GM13976 (cell line): ENCODE results near the gene CD93.

Source experiments
- DNase-seq: peaks from one replicate; pipeline ENCODE4 v3.0.0; 2012; ENCODE audit warnings: low spot score
- CTCF ChIP-seq: IDR thresholded peaks from 2 replicates; pipeline ENCODE4 v1.5.1; 2012; ENCODE audit warnings: borderline replicate concordance, mild to moderate bottlenecking; ENCODE audit not compliant: insufficient read depth; ENCODE audit errors: extremely low read depth, missing control alignments, control extremely low read depth
- in situ Hi-C: fragments of 300-500 bp; cut with MboI; formaldehyde crosslinking; loops from one replicate; pipeline ENCODE4 v1.12.0; 2022; ENCODE audit warnings: low sequenced_read_pairs, mixed read lengths, inconsistent platforms; ENCODE audit not compliant: unreplicated experiment

Gene CD93

GRCh38 chr20:23108871-23109270 lies 22.7 kb upstream of the CD93 start:
- no peak for DNase-seq
- no peak for TF ChIP-seq CTCF
- in situ Hi-C loops: no loop called here

- in situ Hi-C loops: no loop called here
- no peak for DNase-seq
- no peak for TF ChIP-seq CTCF
Measured at GRCh38 chr20:23107466-23107865, 21.3 kb upstream of the CD93 start.

DNA sequence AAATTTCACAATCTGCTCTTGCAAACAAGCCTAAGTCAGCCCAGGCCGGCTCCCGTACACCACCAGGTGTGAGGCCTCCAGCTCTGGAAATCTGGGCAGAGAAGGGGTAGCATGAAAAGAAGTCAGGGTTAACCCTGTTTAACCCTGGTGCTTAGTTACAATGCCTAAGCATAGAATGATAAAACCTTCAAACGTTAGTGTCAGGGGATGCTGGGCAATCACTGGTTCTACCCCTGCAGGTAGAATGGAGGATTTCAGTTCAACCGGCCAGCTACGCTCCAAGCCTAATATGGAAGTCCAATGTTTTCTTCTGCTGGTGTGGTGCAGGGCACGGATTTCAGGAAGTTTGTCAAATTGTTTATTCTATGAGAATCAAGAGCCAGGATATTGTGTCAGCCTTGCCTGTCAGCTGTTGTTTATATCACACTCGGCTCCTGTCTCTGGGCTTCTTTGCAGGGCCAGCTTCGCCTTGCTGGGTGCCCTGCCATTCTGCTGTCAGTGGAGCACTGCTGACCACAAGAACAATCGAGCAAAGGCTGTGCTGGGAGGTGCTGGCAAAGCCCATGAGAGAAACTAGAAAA lies 20.2 kb upstream of the CD93 start:
- no peak for TF ChIP-seq CTCF
- DNase-seq: no peak
- in situ Hi-C loops: no loop called here

DNA sequence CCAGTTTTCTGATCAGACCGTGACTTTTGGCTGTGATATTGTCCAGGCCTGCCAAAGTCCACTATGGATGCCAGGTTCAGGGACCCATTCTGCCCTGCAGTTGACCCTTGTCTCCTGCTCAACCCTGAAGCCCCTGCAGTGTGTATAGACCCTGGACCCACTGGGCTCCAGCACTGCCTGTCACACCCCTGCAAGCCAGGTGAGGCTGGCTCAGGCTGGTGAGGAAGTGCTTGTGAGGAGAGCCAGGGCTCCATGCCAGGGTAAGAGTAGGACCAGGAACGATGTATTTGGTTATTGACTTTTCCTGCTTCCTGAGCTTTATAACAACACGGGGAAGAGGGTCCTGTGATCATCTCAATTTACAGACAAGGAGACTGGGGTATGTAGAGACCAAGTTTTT lies 19.1 kb upstream of the CD93 start:
- DNase-seq: no peak
- no peak for TF ChIP-seq CTCF
- in situ Hi-C loops: no loop called here

GRCh38 chr20:23103284-23104018 lies 17.3 kb upstream of the CD93 start:
- no peak for TF ChIP-seq CTCF
- in situ Hi-C loops: no loop called here
- DNase-seq: no peak

DNA sequence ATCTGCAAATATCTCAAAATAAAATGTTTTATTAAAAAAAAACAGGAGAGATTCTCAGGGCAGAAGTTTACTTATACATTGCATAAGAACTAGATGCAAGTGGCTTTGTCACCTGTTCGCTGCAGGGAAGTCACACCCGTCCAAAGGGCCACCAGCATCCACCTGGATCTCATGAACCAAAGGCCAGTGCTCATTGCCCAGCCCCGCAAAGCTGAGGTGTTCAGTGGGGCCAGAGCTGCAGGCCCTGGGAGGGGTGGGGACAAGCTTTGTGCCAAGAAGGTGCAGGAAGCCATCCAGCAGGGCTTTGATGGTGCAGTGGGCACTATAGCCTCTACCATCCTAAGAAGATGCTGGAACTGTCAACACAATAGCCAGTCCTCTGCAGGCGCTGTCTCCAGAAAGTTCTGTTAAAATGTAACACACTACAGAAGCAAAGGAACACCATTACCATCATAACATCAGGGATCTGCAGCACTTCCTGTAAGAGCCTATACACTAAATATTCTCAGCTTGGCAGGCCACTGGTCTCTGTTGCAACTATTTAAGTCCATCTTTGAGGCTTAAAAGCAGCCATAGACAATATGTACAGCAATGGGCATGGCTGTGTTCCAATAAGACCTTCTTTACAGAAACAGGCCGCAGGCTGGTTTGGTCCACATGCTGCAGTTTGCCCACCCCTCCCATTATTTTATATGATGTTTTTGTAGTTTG lies 15.7 kb upstream of the CD93 start:
- in situ Hi-C loops: no loop called here
- no peak for TF ChIP-seq CTCF
- DNase-seq: no peak

DNA sequence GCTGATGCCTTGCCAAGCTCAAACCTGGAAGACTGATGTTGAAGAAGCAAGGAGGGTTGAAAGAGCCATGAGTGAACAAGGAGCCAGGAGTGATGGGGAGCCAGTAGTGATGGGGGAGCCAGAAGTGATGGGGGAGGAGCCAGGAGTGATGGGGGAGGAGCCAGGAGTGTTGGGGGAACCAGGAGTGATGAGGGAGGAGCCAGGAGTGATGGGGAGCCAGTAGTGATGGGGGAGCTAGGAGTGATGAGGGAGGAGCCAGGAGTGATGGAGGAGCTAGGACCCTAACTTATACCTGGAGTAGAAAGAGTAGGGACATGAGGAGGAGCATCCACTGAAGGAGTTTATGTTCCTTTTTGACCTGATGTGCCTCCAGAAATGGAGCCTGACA lies 14.6 kb upstream of the CD93 start:
- DNase-seq: no peak
- TF ChIP-seq CTCF: no peak
- in situ Hi-C loops: no loop called here
